HEK293 (cell line): Measurements from ENCODE around the gene NAV3.

Experiments used
- CTCF ChIP-seq: fragments of 450-650 bp; formaldehyde crosslinking; IDR thresholded peaks from 2 replicates; pipeline ENCODE4 v1.5.1; 2016; ENCODE audit warnings: missing biosample characterization, missing genetic modification characterization
- ZNF423 ChIP-seq: fragments of 450-650 bp; formaldehyde crosslinking; IDR thresholded peaks from 2 replicates; pipeline ENCODE4 v1.5.1; 2016; ENCODE audit warnings: missing biosample characterization, missing genetic modification characterization
- TF ChIP-seq, protein P1 (sequence below): fragments of 450-650 bp; formaldehyde crosslinking; IDR thresholded peaks from 2 replicates; pipeline ENCODE4 v1.5.1; 2016; ENCODE audit warnings: missing biosample characterization, missing genetic modification characterization

- no peak for TF ChIP-seq CTCF (tag by site-specific recombination)
- TF ChIP-seq, protein P1, sequence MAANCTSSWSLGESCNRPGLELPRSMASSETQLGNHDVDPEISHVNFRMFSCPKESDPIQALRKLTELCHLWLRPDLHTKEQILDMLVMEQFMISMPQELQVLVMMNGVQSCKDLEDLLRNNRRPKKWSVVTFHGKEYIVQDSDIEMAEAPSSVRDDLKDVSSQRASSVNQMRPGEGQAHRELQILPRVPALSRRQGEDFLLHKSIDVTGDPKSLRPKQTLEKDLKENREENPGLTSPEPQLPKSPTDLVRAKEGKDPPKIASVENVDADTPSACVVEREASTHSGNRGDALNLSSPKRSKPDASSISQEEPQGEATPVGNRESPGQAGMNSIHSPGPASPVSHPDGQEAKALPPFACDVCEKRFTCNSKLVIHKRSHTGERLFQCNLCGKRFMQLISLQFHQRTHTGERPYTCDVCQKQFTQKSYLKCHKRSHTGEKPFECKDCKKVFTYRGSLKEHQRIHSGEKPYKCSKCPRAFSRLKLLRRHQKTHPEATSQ = no peak
- TF ChIP-seq ZNF423 (tag by site-specific recombination) = no peak
Observed at GRCh38 chr12:77850698-77851097, 20.0 kb downstream of the NAV3 start.
